Breast epithelium (tissue), 4 donors: ENCODE results near the gene SLC9A2. TPM values are rescaled to one million over a fixed set of nuclear protein-coding genes. Genes with fewer than 3 reads are reported as not detected.
A peak's percentile ranks its signal among the peaks of the same experiment; 100 is the strongest.

Source experiments
- DNase-seq, 2 donors: peaks; one replicate each; pipeline ENCODE4 v3.0.0-alpha.2; 2019; ENCODE audit warnings: low spot score in 2 of 2
- H3K27ac ChIP-seq, 2 donors: fragments of 200-600 bp; sonication (generic) in 1 of 2; one replicate each; pipeline ENCODE4 v1.5.1; 2016 to 2019; ENCODE audit warnings: mild to moderate bottlenecking in 1 of 2
- H3K27me3 ChIP-seq, 2 donors: fragments of 200-600 bp; sonication (generic) in 1 of 2; one replicate each; pipeline versions ENCODE4 v1.5.1 to v1.6.0; 2017 to 2019; ENCODE audit warnings: control low read depth in 1 of 2, mild to moderate bottlenecking in 1 of 2
- H3K36me3 ChIP-seq: fragments of 200-600 bp; one replicate; pipeline ENCODE4 v1.5.1; 2019
- H3K4me1 ChIP-seq, 2 donors: fragments of 200-600 bp; sonication (generic); one replicate each; pipeline ENCODE4 v1.5.1; 2016 to 2019; ENCODE audit warnings: control low read depth in 1 of 2
- H3K4me3 ChIP-seq, 3 donors: fragments of 200-600 bp; sonication (generic); 1 replicate in 2 of 3; 2 replicates in 1 of 3; pipeline ENCODE4 v1.5.1; 2016 to 2019; ENCODE audit warnings: mild to moderate bottlenecking in 3 of 3, moderate library complexity in 2 of 3
- H3K9me3 ChIP-seq, 2 donors: fragments of 200-600 bp; sonication (generic) in 1 of 2; one replicate each; pipeline ENCODE4 v1.5.1; 2016 to 2019; ENCODE audit warnings: control low read depth in 1 of 2
- CTCF ChIP-seq, 3 donors: fragments of 450-650 bp; IDR thresholded peaks; one replicate each; pipeline ENCODE4 v1.5.1; 2016 to 2017; ENCODE audit warnings: antibody characterized with exemption in 3 of 3, mild to moderate bottlenecking in 3 of 3, moderate library complexity in 3 of 3
- POLR2A ChIP-seq: fragments of 450-650 bp; IDR thresholded peaks from one replicate; pipeline ENCODE4 v1.6.1; 2016; ENCODE audit warnings: antibody characterized with exemption, mild to moderate bottlenecking, moderate library complexity
- POLR2AphosphoS5 ChIP-seq, 3 donors: sonication (generic); formaldehyde crosslinking; IDR thresholded peaks; one replicate each; pipeline ENCODE4 v1.6.1; 2017; ENCODE audit warnings: antibody characterized with exemption in 3 of 3
- intact Hi-C: fragments of 100-400 bp; cut with DNase I; formaldehyde crosslinking; loops from one replicate; pipeline ENCODE4 v1.15.1; 2023; ENCODE audit warnings: low total_unique reads
- total RNA-seq, 3 donors: library from RNA; depleted of rRNA; stranded (reverse); fragments of >200 nt; gene quantifications; one replicate each; pipeline ENCODE4 v1.1.0, GENCODE V29; 2016

The SLC9A2 gene
- total RNA-seq, 3 donors from 2014 or later, result 0.16 to 0.98 (median 0.73) TPM

- Histone ChIP-seq H3K4me3 (no peak overlapping the region), H3K4me1 (no peaks in the 10 kb centered on the region), H3K36me3 (no peaks in the 10 kb centered on the region), H3K9me3 (no peaks in the 10 kb centered on the region), H3K27me3 (no peaks in the 10 kb centered on the region), H3K27ac (peak overlapping the region in 1 of 2 donors; percentile 13)
- no peak for DNase-seq
- TF ChIP-seq CTCF (IDR thresholded peaks at IDR 0.05) (no peak), POLR2A (no peak), POLR2AphosphoS5 (IDR thresholded peaks at IDR 0.05) (no peak)
- intact Hi-C loops, result no loop called here
Measured at GRCh38 chr2:102726128-102727087, 107.1 kb downstream of the SLC9A2 start.

- peak overlapping the region in 1 of 2 donors; percentile 89 for H3K27ac ChIP-seq
- no peaks in the 10 kb centered on the region for H3K27me3 ChIP-seq
- no peaks in the 10 kb centered on the region for H3K36me3 ChIP-seq
- no peak for DNase-seq
- H3K4me1 ChIP-seq, result no peaks in the 10 kb centered on the region
- intact Hi-C loops, result no loop called here
- H3K9me3 ChIP-seq, result no peaks in the 10 kb centered on the region
- peak overlapping the region; percentile 80 to 94 (median 90) for H3K4me3 ChIP-seq
- TF ChIP-seq POLR2AphosphoS5 (IDR thresholded peaks at IDR 0.05) (no peak), CTCF (IDR thresholded peaks at IDR 0.05) (no peak), POLR2A (no peak)
Measured at GRCh38 chr2:102735416-102736109, 116.2 kb downstream of the SLC9A2 start.

- intact Hi-C loops, result no loop called here
- H3K4me3 ChIP-seq, result peak overlapping the region; percentile 80 to 94 (median 90)
- H3K27ac ChIP-seq, result peak overlapping the region; percentile 81 to 89
- no peaks in the 10 kb centered on the region for H3K27me3 ChIP-seq
- H3K9me3 ChIP-seq, result no peaks in the 10 kb centered on the region
- no peaks in the 10 kb centered on the region for H3K4me1 ChIP-seq
- TF ChIP-seq CTCF (IDR thresholded peaks at IDR 0.05), result no peak
- no peak for TF ChIP-seq POLR2A
- TF ChIP-seq POLR2AphosphoS5 (IDR thresholded peaks at IDR 0.05), result no peak
- no peaks in the 10 kb centered on the region for H3K36me3 ChIP-seq
- no peak for DNase-seq
Measured at GRCh38 chr2:102736110-102736409, 116.7 kb downstream of the SLC9A2 start.

- H3K9me3 ChIP-seq, result no peaks in the 10 kb centered on the region
- H3K4me1 ChIP-seq, result no peaks in the 10 kb centered on the region
- H3K4me3 ChIP-seq, result peak overlapping the region; percentile 80 to 94 (median 90)
- TF ChIP-seq POLR2A (peak; percentile 59), POLR2AphosphoS5 (IDR thresholded peaks at IDR 0.05) (peak in 2 of 3 donors; percentile 32 to 34), CTCF (IDR thresholded peaks at IDR 0.05) (no peak)
- peak overlapping the region; percentile 81 to 89 for H3K27ac ChIP-seq
- peak; percentile 52 to 72 for DNase-seq
- H3K27me3 ChIP-seq, result no peaks in the 10 kb centered on the region
- H3K36me3 ChIP-seq, result no peaks in the 10 kb centered on the region
- intact Hi-C loops, result no loop called here
Measured at GRCh38 chr2:102736410-102737409, 117.4 kb downstream of the SLC9A2 start.
